ENCODE data around the gene NDUFA5. TPM values are rescaled to one million over a fixed set of nuclear protein-coding genes. Genes with fewer than 3 reads are reported as not detected.
A peak's percentile ranks its signal among the peaks of the same experiment; 100 is the strongest.
"Not testable (repeated sequence)": the region's sequence is repeated elsewhere in the genome, so short reads cannot be mapped to it uniquely, and the experiment has no call there.

NDUFA5 gene
- total RNA-seq, 1 experiment from 2014 or later = 44.3 TPM

- in situ Hi-C loops (cut with HindIII; ENCODE audit: low pct_unique_long_range_greater_than_20kb, low sequenced_read_pairs); DNase-seq (ENCODE audit: low read depth): not testable (repeated sequence)
Measured at GRCh38 chr7:123532343-123532742, 25.3 kb downstream of the NDUFA5 start.

DNA sequence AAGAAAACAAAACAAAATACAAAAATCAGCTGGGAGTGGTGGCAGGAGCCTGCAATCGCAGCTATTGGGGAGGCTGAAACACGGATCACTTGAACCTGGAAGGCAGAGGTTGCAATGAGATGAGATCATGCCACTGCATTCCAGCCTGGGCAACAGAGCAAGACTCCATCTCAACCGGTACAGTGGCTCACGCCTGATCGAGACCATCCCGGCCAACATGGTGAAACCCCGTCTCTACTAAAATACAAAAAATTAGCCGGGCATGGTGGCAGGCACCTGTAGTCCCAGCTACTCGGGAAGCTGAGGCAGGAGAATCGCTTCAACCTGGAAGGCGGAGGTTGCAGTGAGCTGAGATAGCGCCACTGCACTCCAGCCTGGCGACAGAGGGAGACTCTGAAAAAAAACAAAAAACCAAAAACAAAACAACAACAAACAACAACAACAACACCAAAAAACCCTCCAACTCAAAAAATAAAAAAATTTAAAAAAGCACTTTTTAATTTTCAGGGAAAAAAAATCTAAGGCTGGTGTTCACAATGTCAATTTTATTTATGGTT lies 27.5 kb downstream of the NDUFA5 start:
- in situ Hi-C loops (cut with HindIII; ENCODE audit: low pct_unique_long_range_greater_than_20kb, low sequenced_read_pairs) = not testable (repeated sequence)

GRCh38 chr7:123528265-123528664 lies 29.4 kb downstream of the NDUFA5 start:
- DNase-seq (ENCODE audit: low read depth) = no peak

More for the DNA sequence above, 27.5 kb downstream of the NDUFA5 start:
- DNase-seq (ENCODE audit: low read depth) = not testable (repeated sequence)

GRCh38 chr7:123527712-123528225 lies 29.8 kb downstream of the NDUFA5 start:
- DNase-seq (ENCODE audit: low read depth); in situ Hi-C loops (cut with HindIII; ENCODE audit: low pct_unique_long_range_greater_than_20kb, low sequenced_read_pairs): not testable (repeated sequence)

More at GRCh38 chr7:123528265-123528664, 29.4 kb downstream of the NDUFA5 start:
- in situ Hi-C loops (cut with HindIII; ENCODE audit: low pct_unique_long_range_greater_than_20kb, low sequenced_read_pairs) = no loop called here

DNA sequence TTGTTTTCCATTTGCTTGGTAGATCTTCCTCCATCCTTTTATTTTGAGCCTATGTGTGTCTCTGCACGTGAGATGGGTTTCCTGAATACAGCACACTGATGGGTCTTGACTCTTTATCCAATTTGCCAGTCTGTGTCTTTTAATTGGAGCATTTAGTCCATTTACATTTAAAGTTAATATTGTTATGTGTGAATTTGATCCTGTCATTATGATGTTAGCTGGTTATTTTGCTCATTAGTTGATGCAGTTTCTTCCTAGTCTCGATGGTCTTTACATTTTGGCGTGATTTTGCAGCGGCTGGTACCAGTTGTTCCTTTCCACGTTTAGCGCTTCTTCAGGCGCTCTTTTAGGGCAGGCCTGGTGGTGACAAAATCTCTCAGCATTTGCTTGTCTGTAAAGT lies 31.1 kb downstream of the NDUFA5 start:
- DNase-seq (ENCODE audit: low read depth); in situ Hi-C loops (cut with HindIII; ENCODE audit: low pct_unique_long_range_greater_than_20kb, low sequenced_read_pairs): not testable (repeated sequence)

DNA sequence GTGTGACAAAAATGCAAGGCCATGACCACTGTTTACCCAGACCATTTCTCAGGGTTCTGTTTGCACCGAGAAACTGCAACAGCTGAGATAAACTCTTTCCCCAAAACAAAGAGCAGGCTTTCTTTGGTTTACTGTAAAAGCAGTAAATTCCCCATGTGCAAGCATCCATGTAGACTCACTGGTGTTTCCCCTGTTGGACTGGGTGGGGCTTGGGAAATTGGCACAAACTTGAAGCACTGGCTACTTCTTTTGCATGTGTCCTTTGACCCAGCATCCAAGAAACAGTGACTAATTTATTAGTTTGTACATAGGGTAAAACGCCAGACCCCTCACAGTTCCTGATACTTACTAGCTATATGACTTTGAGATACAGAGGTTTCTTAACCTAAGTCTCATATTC lies 35.6 kb downstream of the NDUFA5 start:
- DNase-seq (ENCODE audit: low read depth) = peak; percentile 82
- in situ Hi-C loops (cut with HindIII; ENCODE audit: low pct_unique_long_range_greater_than_20kb, low sequenced_read_pairs) = no loop called here

DNA sequence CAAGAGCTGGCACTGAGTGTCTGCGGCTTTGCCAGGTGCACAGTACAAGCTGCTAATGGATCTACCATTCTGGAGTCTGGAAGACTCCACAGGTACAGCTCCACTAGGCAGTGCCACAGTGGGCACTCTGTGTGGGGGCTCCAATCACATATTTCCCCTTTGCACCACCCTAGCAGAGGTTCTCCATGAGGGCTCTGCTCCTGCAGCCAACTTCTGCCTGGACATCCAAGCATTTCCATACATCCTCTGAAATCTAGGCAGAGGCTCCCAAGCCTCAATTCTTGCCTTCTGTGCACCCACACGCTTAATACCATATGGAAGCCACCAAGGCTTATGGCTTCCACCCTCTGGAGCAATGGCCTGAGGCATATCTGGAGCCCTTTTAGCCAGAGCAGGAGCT lies 52.4 kb downstream of the NDUFA5 start:
- DNase-seq (ENCODE audit: low read depth) = no peak
- in situ Hi-C loops (cut with HindIII; ENCODE audit: low pct_unique_long_range_greater_than_20kb, low sequenced_read_pairs) = no loop called here

DNA sequence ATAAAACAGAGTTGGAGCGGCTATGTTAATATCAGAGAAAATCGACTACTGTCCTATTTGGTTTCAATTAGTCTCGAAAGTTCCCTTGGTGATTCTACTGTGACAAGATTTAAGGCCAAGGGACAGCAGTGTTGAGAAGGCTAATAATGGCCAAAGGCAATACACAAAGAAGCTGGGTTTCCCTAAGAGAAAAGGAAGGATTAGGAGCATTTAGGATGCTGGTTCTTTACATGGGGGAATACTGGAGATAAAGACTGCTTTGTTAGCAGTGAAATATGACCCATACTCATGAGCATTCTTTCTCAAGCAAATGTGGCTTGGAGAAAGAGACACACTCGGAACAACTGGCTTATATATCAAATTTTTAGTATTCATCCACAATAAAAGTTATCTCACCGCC lies 55.4 kb downstream of the NDUFA5 start:
- DNase-seq (ENCODE audit: low read depth) = no peak
- in situ Hi-C loops (cut with HindIII; ENCODE audit: low pct_unique_long_range_greater_than_20kb, low sequenced_read_pairs) = no loop called here

DNA sequence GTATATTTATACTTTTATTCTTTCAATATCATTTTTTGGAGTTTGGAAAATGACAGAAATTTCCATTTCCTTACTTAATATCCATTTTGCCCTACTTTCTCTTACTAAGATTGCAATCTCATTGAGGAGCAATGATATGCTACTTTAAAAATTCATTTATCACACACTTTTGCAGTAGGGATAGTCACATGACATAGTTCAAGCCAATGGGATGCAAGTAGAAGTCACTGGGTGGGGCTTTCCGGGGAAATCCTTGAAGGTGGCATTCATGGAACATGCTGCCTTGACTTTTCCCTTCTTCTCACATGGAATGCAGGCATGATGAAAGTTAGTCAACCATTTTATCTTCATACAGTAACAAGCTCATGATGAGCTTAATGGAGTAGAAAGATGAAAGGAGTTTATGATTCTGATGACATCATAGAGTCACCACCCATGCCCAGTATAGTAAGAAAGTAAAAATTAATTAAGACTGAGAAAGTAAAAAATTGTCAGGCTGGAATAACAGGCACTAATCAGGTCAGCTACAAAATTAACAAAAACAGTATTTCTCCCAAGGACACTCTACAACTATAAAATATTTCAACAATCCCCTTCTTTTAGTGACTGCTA lies 56.6 kb downstream of the NDUFA5 start:
- no peak for DNase-seq (ENCODE audit: low read depth)
- in situ Hi-C loops (cut with HindIII; ENCODE audit: low pct_unique_long_range_greater_than_20kb, low sequenced_read_pairs) = no loop called here

DNA sequence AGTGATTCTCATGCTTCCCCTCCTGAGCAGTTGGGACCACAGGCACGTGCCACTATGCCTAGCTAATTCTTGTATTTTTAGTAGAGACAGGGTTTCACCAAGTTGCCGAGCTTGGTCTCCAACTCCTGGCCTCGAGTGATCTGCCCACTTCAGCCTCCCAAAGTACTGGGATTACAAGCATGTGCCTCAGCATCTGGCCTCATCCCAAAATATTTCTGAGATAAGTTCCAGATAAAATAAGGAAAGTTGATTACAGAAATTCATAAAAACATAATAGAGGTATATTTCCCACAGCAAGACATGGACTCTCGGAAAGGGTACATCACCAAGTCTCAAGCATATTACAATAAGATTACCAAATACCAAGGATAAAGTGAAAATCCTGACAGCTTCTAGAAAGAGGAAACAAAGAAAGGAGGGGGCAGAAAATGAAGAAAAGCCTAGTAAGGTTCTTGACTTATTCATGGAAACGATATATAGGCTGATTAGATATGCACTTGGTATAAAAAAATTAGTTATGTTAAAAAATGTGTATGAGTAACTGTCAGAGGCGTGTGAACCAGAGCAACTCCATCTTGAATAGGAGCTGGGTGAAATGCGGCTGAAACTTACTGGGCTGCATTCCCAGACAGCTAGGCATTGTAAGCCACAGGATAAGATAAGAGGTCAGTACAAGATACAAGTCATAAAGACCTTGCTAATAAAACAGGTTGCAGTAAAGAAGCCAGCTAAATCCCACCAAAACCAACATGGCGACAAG lies 58.2 kb downstream of the NDUFA5 start:
- no peak for DNase-seq (ENCODE audit: low read depth)
- in situ Hi-C loops (cut with HindIII; ENCODE audit: low pct_unique_long_range_greater_than_20kb, low sequenced_read_pairs) = no loop called here

DNA sequence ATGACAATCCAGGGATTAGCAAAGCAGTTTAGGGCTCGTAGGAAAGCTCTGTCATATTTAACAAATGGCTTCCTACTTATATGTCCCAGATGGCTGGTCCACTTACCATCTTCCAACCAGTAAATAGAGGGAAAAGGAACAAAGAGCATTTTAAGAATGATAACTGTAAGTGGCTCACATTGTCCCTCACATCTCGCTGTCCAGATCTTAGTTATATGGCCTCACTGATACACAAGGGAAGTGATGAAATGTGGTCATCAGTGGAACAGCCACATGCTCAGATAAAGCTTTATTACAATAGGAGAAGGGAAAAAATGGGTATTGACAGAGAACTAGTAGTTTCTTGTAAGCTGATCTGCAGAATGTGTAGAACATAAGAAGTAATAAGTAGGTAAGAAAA lies 59.0 kb downstream of the NDUFA5 start:
- in situ Hi-C loops (cut with HindIII; ENCODE audit: low pct_unique_long_range_greater_than_20kb, low sequenced_read_pairs) = no loop called here
- DNase-seq (ENCODE audit: low read depth) = no peak

- in situ Hi-C loops (cut with HindIII; ENCODE audit: low pct_unique_long_range_greater_than_20kb, low sequenced_read_pairs) = no loop called here
- DNase-seq (ENCODE audit: low read depth) = no peak
Measured at GRCh38 chr7:123498031-123498430, 59.6 kb downstream of the NDUFA5 start.

- in situ Hi-C loops (cut with HindIII; ENCODE audit: low pct_unique_long_range_greater_than_20kb, low sequenced_read_pairs) = no loop called here
- peak; percentile 12 for DNase-seq (ENCODE audit: low read depth)
Measured at GRCh38 chr7:123494193-123494796, 63.3 kb downstream of the NDUFA5 start.

- in situ Hi-C loops (cut with HindIII; ENCODE audit: low pct_unique_long_range_greater_than_20kb, low sequenced_read_pairs) = no loop called here
- DNase-seq (ENCODE audit: low read depth) = no peak
Measured at GRCh38 chr7:123492485-123492884, 65.1 kb downstream of the NDUFA5 start.

Other genes starting within 250 kb of the NDUFA5 start
- gene IQUB, start 23.2 kb downstream of the NDUFA5 start, total RNA-seq (2014; rRNA removed; shearing (Covaris generic); ENCODE audit: low replicate concordance) = 0.10 TPM in 1 of 2 replicates, not detected in the other
- gene ASB15, start 44.0 kb upstream of the NDUFA5 start, total RNA-seq (2014; rRNA removed; shearing (Covaris generic); ENCODE audit: low replicate concordance) = not detected in 2 replicates
- gene LMOD2, start 98.0 kb upstream of the NDUFA5 start, total RNA-seq (2014; rRNA removed; shearing (Covaris generic); ENCODE audit: low replicate concordance) = not detected in 2 replicates
- 3.9 and 4.1 TPM in 2 replicates for gene WASL, start 191.2 kb upstream of the NDUFA5 start, total RNA-seq (2014; rRNA removed; shearing (Covaris generic); ENCODE audit: low replicate concordance)

All from Caki2 (cell line).